Stimulated activated CD8-positive, alpha-beta memory T cell treated with anti-CD3 and anti-CD28 coated beads, Interleukin-15, amount 100 ng/mL, for 48 hours (primary cell): ENCODE measurements around the gene LCAT.
A peak's percentile ranks its signal among the peaks of the same experiment; 100 is the strongest.

ENCODE experiments used
- DNase-seq, 2 donors: peaks; one replicate each; pipeline ENCODE4 v3.0.0-alpha.2; 2020; ENCODE audit warnings: low read depth in 2 of 2

The LCAT gene

DNA sequence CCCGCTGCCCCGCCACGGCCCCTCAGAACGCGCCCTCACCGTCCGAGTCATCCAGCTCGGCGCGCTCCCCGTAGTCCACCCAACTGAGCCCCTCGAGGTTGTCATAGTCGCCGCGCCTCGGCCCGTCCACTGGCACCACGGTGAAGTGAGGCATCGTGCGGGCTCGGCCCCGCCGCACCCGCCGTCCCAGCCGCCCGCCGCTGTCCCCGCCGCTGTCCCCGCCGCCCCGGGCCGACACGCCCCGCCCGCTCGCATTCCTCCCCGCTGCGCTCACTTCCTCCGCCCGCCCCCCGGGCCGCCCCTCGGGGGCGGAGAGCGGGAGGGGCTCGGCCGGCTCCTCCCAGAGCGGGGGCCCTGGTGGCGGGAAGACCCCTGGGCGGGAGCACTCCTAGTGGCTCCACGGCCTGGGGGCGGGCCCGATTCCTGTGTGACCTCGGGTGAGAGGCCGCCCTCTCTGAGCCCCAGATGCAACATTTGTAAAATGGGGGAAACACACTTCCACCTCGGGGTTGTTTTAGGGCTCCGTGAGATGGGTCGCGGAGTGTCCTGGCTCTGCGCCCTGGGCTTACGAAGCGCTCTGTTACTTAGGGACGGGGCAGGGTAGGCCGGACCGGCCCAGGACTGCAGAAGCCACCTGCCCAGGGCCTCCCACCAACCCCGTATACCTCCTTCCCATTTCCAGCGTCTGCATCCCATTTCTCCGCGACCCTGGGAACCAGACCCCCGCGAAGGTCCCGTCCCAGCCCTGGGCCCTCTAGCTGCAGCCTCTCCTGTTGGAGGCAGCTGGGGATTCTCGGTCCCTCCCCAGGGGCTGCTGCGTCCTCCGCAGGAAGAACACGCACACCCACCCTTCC lies 24.7 kb upstream of the LCAT start, which contains the start of gene SLC12A4:
Gene SLC12A4 (minus strand): TSS at position 238 of the 854 bp plus-strand sequence. CDS start 84 bp downstream, at position 154.
- peak; percentile 90 to 92 for DNase-seq

DNA sequence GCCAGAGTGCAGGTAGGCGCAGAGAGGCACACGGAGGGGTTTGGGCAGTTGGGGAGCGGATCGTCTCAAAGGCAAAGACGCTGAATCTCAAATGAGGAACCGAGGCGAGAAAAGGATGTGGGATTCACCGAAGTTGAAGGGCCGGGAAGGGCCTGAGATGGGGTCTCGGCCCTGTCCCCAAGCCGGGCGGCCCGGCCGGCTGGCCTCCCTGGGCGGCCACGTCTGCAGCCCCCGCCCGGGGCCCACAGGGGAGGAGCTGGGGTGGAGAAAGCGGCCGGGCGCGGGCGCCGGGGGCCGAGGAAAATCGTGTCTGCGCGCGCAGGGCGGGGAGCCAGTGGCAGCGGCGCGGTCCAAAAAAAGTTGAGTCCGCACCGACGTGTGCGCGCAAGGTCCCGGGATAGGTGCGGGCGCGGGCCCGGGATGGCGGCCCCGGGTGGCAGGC lies 24.1 kb upstream of the LCAT start:
- peak in 1 of 2 donors; percentile 10 for DNase-seq

DNA sequence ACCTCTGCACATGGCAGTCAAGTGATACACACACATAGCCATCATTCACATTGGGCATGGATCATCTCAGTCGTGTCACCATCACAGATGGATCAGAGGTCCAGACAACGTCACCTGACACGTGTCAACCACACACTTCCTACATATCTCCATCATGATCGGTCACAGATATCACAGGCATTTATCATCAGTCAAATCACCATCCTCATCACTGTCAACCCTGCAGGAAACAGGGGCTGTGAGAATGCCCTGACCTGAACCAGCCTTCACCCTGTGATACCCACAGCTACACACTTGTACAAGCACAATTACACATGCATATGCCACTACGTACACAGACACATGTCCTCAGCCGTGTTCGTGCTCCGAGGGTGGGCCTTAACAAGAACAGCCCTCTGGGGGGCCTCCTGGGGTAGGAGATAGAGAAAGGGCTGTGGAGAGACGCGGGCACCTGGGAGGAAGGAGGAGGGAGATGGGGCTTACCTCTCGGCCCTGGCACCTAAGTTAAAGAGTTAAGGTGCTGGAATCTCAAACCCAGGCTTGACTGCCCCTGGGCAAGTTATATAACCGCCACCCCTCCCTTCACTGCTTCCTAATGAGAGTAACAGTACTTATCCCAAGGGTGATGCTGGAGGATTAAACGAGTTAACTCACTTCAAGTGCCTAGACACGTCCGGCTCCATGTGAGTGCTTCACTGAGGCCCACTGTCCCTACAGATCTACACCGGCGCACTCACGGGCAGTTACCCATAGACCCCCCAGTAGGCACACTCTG lies 23.4 kb upstream of the LCAT start:
- no peak for DNase-seq

DNA sequence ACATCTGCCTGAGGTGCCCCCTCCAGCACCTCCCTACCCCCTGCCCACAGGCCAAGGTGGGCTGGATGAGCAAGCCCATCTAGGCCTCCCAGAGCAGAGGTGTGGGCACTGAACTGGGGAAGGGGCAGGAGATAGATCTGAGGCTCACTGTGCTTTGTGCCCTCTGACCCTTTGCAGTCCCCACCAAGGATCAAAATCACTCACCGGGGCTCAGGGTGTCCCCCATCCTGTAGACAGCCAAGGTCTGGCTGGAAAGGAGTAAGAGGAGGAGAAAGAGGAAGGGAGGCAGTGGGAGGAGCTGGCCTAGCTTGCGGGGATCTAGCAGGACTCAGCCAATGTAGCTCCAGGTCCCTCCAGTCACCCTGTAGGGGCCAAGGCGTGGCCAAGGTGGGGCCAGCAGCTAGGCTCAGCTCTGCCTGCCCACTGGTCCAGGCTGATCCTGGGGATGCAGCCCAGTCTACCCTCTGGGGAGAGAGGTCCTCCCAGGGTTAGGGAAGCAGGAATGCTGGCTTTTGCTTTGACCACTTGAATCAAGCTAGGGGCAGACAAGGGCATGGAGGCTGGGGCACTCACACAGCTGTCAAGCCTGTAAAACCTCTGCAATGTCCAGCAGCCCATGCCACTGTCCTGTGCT lies 22.7 kb upstream of the LCAT start:
- no peak for DNase-seq

DNA sequence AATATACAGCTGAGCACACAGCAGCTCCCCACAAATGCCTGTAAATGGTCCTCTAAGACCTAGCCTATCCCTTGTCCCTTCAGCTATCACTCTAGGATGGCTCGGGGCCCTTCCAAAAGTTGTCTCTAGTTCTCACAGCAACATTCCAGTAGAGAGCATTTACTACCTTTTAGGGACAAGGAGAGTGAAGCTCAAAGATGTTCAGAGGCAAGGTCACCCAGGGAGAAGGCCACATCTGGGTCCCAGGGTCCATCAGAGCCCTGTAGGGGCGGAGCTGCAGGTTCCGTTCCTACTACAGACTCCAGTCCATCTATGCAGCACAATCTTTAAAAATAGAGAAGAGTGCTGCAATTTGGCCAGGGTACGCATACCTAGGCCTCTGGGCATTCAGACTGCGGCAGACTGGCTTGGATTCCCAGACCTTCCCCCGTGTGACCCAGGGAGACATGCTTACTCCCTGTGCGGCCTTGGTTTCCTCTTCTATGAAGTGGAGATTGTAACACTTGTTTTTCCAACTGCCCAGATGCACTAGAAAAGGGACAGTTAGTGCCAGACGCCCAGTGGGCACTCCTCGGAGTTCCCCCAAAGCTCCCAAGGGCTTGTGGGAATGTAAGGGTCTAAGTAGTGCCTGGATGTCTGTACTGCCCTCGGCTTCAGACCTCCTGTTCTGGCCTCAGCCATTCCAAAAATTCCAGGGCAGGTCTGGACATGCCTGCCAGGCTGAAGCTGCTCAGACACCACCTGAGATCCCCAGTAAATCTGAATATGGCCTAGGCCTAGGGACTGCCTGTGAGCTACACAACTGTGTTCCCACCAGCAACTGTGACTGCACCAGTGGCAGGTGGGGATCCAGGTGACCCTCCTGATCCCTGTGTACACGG lies 22.0 kb upstream of the LCAT start:
- DNase-seq: no peak

DNA sequence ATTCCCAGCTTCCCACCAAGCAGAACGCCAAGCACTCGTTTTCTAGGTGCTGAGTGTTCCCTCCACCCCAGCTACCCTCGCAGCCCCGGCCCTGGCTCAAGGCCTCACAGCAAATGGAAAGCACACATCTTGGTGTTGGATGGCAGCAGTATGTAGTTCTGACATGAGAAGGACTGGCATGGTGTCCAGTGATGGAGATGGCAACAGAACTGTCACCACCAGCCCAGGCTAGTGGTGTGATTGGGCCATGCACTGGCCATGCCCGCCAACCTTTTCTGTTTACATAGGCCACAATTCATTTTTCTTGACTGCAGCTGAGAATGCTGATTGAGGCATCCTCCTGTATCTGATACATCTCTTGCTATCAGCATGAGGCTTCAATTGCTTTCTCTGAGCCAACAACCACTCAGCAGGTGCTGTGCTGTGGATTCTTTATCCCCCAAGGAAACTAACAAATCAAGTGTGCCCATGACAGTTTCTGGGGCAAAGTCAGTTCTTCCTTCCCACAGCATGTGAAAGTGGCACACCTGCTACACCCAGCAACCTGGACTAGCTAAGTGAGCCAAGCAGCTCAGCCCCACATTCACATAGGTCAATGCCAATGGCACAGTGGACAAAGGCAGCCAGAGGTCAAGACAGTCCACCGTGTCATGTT lies 20.7 kb upstream of the LCAT start:
- DNase-seq: no peak

DNA sequence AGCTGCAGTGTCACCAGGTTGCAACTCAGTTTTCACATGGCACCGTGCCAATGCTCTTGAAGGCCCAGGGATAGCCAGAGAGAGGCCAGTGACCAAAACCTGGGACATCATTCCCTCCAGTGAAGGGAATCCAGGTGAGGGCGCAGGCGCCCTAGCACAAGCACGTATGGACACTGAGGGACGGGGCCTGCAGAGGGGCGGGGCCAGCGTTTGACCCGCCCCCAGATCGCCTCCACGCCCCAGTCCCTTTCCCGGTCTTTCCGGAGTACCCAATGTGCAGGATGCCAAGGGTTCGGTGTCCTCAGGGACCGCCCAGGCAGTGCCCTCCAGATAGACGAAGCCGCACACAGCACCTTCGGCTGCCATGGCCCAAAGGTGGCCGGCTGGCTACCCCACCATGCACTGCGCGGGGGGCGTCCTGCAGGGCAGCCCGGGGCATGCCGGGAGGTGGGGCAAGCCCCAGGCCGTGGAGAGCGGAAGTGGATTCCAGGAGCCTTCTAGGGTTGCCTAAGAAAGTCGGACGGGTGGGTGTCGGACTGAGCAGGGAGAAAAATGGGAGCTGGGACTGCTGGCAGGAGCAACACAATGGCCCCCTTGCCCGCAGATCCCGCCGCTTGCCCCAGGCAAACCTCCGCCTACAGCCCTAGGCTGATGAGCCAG lies 19.9 kb upstream of the LCAT start:
- DNase-seq: no peak

DNA sequence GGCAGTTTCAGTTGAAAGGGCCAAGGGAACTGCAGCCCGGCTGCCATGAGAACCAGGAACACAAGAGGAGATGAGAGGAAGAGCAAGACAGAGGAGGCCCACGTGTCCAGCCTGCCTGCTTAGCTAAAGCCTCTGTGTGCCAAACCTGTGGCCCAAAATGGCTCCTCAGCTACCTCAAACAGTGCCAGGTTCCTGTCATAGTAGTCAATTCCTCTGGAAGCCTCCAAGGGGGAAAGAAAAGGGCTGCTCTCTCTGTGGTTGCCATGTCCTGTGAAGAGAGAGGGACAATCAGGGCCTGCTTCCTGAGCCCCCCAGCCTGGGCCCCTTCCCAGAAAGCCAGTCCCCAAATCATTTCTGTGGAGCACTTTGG lies 19.4 kb upstream of the LCAT start:
- DNase-seq: no peak

DNA sequence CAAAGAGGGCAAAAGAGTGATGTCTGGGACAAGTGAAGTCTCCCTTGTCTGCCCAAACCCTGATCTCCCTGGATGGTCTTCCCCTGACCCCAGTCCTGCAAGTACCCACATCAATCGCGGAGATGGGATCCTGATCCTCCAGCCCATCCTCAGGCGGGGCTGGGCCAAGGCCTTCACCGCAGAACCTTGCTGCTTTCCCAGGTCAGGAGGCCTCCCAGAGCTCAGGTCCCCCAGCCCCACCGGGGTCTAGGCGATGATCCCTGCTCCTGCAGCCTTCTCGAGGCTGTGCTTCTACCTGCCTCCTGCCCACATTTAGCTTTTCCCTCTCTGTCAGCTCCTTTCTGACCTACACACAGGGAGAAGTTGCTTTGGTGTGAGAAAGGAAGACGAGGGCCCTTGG lies 18.2 kb upstream of the LCAT start:
- DNase-seq: no peak

DNA sequence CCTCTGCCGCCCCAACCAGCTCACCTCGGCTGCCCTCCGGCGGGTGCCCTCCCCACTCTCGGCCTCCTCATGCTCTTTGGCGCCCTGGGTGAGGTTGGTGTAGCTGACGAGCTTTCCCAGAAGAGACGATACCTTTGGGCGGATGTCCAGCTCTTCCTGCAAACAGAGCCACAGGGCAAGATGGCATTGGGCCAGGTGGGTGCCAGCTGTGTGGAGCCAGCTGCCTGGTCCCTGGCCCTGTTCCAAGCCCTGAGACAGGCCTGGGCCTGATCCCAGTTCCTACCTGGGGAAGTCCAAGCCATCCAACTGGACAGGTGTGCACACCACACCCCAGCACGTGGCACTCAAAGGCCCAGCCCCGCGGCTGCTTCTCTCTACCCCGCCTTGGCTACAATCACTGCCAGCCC lies 17.6 kb upstream of the LCAT start:
- no peak for DNase-seq

DNA sequence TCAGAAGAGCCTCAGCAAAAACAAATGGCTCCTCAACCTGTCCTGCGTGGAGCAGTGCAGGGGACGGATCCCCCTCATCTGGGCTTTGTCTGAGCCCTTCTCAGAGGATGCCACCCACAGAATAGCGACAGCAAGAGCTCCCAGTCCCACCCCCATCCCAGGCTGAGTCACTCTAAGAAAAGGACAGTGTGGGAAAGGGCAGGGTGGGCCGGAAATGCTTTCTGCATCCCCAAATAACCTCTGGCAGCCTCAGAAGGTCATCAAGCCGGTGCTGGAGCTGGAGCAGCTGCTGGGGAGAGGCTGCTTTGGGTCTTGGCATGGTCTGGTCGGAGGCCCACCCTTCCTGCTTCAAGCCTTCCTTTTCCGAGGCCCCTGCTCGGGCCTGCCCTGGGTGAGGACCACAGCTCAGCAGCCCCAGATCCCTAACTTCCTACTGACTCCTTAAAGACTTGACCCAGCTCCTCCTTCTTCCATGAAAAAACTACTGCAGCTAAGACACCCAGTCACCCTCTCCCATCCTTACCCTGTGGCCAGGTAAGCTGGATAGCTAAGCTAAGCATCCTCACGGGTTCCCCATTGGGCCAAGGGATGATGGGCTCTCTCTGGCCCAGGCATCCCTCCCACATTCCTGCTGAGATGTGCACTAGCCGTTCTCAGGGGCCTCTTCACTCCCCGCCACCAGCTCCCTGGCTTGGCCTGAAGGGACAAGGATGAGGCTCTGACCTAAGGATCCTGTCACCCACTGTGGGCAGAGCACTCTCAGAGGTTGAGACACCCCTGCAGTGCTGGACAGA lies 15.8 kb upstream of the LCAT start:
- DNase-seq: no peak

DNA sequence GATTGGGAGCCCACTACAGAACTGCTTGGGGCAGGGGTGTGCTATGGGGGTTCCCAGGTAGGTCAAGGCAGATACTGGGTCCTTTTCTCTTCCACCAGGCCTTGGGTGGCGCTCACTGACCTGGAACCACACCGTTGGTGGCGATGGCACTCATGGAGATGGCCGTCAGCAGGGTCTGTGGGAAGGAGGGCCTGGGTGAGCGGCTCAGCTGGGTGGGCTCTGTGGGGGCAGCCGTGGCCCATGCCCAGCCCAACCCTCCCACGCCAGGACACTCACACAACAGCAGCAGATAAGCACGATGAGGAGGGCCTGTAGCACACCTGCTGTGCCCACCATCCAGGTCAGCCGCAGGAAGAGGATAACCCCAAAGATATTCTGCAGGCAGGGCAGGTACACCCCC lies 13.7 kb upstream of the LCAT start:
- no peak for DNase-seq

DNA sequence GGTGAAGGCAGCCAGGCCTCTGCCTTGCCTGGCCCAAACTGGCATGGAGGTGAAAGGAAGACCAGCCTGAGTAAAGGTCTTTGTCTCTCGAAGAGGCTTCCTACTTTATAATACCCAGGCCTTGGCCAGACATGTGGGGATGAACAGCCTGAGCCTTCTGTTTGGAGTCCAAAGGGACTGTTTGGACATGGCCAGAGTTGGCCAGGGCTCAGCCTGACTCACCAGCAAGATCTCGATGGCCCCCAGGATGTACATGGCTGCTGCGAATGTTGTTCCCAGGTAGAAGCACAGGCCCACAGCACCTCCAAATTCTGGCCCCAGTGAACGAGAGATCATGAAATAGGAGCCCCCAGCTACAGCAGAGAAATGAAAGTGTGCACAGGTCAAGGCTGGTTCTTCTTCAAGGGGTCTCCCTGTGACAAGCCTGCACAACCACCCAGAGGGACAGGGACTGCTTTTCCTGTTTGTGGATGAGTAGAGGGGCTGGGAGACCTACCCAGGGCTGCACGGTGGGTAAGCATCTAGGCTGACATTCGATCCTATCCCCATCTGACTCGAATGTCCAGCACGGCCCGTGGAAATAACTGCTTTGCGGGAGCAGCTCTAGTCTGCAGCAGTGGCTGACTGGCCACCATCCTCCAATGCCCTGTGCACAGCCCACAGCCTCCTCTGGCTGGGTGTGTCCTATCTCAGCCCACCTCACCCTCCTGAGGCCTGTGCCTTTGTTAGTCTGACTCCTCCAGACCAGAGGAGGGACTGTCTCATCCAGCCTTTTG lies 10.7 kb upstream of the LCAT start:
- DNase-seq: no peak

DNA sequence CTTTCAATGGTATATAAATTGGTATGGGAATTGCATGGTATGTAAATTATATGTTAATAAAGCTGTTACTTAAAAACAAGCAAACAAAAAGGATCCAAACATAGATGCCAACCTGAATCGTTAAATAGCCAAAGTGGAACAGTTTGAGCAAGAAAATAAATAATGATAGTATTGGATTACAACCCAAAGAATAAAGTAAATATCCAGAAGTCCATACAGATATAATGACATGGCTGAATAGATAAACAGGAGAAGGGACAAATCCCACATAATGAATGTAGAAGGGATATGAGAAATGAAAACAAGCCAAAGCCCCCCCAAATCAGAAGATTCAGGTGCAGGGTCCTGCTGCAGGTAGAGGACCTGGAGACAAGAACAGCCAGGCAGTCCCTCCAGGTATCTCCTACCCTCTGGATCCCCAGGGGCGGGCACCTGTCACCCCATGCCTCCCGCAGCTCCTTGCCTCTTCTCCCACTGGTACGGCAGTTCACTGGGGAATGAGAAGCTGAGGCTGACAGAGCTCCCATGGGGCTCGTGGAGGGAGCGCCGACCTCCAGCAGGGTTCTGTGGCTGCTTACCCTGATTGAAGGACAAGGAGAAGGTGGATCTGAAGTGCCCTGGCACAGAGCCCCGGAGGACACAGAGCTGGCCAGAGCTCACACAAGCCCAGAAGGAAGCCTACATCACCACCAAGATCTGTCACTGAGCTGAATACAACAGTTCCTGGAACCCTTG lies 9.9 kb upstream of the LCAT start:
- DNase-seq: no peak

DNA sequence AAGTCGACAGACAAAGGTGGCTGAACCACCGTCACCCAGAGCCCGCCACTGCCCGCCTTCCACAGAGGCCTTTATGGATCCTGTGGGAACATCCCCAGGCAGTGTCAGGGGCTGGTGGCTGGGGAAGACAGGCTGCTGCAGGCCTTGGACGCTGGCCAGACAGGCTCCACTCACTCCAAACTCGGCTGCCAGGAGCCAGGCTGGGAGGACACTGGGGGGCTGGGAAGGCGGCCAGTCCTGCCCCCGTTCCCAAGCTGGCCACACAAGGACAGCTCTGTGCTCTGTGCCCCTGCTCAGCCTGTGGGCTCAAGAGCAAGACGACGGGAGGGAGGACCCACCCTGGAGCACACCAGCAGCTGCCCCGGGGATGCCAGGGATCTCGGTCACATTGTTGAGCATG lies 7.6 kb upstream of the LCAT start:
- DNase-seq: no peak

DNA sequence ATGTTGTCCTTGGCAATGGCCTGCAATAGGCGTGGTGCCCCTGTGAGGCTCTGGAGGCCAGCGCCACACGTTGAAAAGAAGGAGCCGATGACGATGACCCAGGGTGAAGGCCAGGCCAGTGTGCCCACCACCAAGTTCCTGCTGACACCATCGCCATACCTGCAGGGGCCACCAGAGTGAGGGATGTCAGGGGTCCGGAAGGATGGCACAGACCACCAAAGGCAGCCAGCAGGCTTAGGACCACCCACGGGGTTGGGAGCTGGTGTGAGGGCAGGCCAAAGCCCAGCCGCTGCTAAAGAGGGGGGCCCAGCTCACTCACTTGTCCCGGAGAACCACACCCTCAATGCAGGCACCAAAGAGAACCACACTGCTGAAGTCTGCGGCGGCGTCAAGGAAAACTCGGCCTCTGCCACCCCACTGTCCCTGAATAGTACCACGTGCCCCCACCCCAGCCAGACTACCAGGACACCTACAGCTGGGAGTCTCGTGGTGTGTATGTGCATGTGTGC lies 6.5 kb upstream of the LCAT start:
- no peak for DNase-seq

DNA sequence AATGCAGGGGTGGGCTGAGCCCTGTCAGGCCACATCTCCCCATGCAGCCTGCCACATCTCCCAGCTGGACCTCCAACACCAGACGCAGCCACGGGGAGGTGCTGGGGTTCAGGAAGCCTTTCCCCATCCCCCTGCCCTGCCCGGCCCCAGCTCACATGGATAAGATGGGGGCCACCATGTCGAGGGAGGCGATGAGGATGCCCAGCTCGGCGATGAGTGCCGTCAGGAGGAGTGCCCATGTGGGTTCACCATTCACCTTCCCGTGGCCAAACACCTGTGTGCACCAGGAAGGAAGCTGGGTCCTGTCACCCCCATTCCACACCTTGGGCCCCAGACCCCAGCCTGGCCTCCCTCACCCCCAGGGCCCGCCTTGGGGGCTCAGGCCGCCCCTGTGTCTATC lies 5.7 kb upstream of the LCAT start:
- DNase-seq: no peak

DNA sequence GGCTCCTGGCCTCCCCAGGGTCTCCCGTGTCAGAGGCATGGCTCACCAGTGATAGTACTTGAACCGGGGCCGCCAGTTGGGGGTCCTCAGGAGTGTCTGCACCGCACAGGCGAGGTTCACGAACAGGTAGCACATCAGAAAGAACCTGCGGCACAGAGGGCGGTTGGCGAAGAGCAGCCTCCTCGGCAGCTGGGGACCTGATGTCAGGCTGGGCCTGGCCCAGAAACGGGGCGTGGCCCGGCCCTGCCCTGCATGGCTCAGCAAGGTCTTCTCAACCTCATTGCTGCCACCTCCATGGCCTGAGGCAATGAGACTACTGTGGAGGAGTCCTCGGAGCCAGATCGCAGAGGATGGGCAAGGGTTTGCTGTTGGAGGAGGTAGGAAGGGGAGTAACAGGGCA lies 4.1 kb upstream of the LCAT start:
- no peak for DNase-seq
